ENCODE data around the gene TEAD4. TPM values are rescaled to one million over a fixed set of nuclear protein-coding genes. Genes with fewer than 3 reads are reported as not detected.

Gene TEAD4
- total RNA-seq: 10 to 100 TPM; 10.7 to 15.8 TPM

- no peaks in the 10 kb centered on the region for H3K36me3 ChIP-seq
- peak; percentile 72 for DNase-seq
- no peaks in the 10 kb centered on the region for H3K9me3 ChIP-seq
- peak within 1 kb of the TSS; percentile 52 for H3K4me3 ChIP-seq
- peak within 1 kb of the TSS; percentile 79 for H3K27ac ChIP-seq
- peaks cover 10% of the 10 kb centered on the region for H3K4me1 ChIP-seq
- H3K9ac ChIP-seq (ENCODE audit: low read depth in 2 of 2, low read length in 2 of 2): peak within 1 kb of the TSS; percentile 61 to 79
- no peak for TF ChIP-seq CTCF (IDR thresholded peaks at IDR 0.05)
- peaks cover 3% of the 10 kb centered on the region for H3K27me3 ChIP-seq
- intact Hi-C loops (cut with DNase I): no loop called here
These were observed at the start of gene TEAD4 for GRCh38 chr12:2959192-2959504. Gene TEAD4, plus strand, starts transcription at chr12:2959397.

- Histone ChIP-seq H3K27ac (no peak overlapping the region), H3K4me3 (no peak overlapping the region), H3K27me3 (no peaks in the 10 kb centered on the region), H3K36me3 (no peaks in the 10 kb centered on the region), H3K4me1 (no peaks in the 10 kb centered on the region), H3K9ac (ENCODE audit: low read depth in 2 of 2, low read length in 2 of 2) (no peak overlapping the region), H3K9me3 (no peaks in the 10 kb centered on the region)
- TF ChIP-seq CTCF (IDR thresholded peaks at IDR 0.05): no peak
- intact Hi-C loops (cut with DNase I): no loop called here
- DNase-seq: no peak
These were observed 47.0 kb upstream of the TEAD4 start for GRCh38 chr12:2912216-2912575.

DNA sequence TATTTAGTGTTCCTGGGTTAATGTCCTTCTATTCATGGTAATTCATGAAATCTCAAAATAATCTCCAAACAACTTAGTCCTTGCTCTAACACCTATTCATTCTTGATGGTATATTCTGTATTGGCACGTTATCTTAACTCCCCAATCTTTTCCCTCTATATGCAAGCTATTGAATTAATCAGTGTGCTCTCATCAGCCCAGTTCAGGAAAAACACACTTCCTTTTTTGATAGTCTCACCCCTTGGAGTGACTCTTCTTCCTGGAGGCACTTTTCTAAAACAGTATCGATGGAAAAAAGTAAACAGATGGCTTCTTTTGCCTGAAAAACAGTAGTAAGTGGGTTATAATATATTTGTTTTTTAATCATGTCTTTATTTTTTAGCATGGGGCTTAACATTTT, 39.9 kb upstream of the TEAD4 start:
- no peaks in the 10 kb centered on the region for H3K27me3 ChIP-seq
- TF ChIP-seq CTCF (IDR thresholded peaks at IDR 0.05): no peak
- no peak for DNase-seq
- no peaks in the 10 kb centered on the region for H3K9me3 ChIP-seq
- intact Hi-C loops (cut with DNase I): no loop called here
- no peak overlapping the region for H3K27ac ChIP-seq
- H3K4me1 ChIP-seq: no peaks in the 10 kb centered on the region
- H3K4me3 ChIP-seq: no peak overlapping the region
- no peak overlapping the region for H3K9ac ChIP-seq (ENCODE audit: low read depth in 2 of 2, low read length in 2 of 2)
- H3K36me3 ChIP-seq: no peaks in the 10 kb centered on the region

DNA sequence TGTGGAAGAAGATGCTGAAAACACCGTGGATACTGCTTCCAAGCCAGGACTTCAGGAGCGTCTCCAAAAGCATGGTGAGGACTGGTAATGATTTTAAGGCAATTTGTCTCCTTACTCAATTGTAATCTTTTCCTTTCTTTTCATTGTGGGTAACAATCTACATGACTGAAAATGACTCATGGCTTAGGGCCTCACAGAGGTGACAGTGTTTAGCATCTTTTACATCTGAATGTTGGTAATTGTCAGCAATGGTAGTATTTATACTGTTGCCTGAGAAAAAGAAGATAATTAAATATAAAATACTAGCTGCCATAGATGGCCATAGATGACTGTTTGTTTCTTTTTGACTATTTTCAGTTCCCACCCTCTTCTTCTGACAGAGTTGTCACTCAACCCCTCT, 36.9 kb upstream of the TEAD4 start:
- Histone ChIP-seq H3K36me3 (peaks cover 3% of the 10 kb centered on the region), H3K9ac (ENCODE audit: low read depth in 2 of 2, low read length in 2 of 2) (no peak overlapping the region), H3K4me1 (no peaks in the 10 kb centered on the region), H3K4me3 (no peak overlapping the region), H3K9me3 (no peaks in the 10 kb centered on the region), H3K27ac (no peak overlapping the region), H3K27me3 (no peaks in the 10 kb centered on the region)
- DNase-seq: no peak
- TF ChIP-seq CTCF (IDR thresholded peaks at IDR 0.05): no peak
- intact Hi-C loops (cut with DNase I): no loop called here

GRCh38 chr12:2923057-2923456, 36.1 kb upstream of the TEAD4 start:
- peaks cover 3% of the 10 kb centered on the region for H3K36me3 ChIP-seq

More at GRCh38 chr12:2923057-2923456, 36.1 kb upstream of the TEAD4 start:
- Histone ChIP-seq H3K27ac (no peak overlapping the region), H3K9me3 (no peaks in the 10 kb centered on the region), H3K4me1 (no peaks in the 10 kb centered on the region), H3K27me3 (no peaks in the 10 kb centered on the region), H3K9ac (ENCODE audit: low read depth in 2 of 2, low read length in 2 of 2) (no peak overlapping the region), H3K4me3 (no peak overlapping the region)
- intact Hi-C loops (cut with DNase I): no loop called here
- no peak for TF ChIP-seq CTCF (IDR thresholded peaks at IDR 0.05)
- no peak for DNase-seq
